Effector CD4-positive, alpha-beta T cell (primary cell): Measurements from ENCODE around the gene DGCR6L.
"Not testable (repeated sequence)": the region's sequence is repeated elsewhere in the genome, so short reads cannot be mapped to it uniquely, and the experiment has no call there.

Experiments used
- DNase-seq: peaks from one replicate; pipeline ENCODE4 v3.0.0-alpha.2; 2020
- total RNA-seq: gene quantifications from one replicate; lab custom pipeline; 2026; lab: John Stamatoyannopoulos, UW

DGCR6L gene
- 23.5 reads per million, percentile 50 among the genes with 10 or more reads in this experiment for total RNA-seq

GRCh38 chr22:20319745-20320658, at the start of gene DGCR6L:
DGCR6L (minus strand) TSS chr22:20320060; CDS start chr22:20319988, 72 bp downstream.
- DNase-seq = peak; percentile 95

DNA sequence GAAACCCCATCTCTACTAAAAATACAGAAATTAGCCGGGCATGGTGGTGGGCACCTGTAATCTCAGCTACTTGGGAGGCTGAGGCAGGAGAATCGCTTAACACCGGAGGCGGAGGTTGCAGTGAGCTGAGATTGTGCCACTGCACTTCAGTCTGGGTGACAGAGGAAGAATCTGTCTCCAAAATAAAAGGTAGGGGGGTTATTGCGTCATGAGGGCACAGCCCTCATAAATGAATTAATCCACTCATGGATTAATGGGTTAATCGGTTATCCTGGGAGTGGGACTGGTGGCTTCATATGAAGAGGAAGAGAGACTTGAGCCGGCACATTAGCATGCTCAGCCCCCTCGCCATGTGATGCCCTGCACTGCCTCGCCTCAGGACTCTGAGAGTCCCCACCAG, 49.0 kb upstream of the DGCR6L start:
- not testable (repeated sequence) for DNase-seq

DNA sequence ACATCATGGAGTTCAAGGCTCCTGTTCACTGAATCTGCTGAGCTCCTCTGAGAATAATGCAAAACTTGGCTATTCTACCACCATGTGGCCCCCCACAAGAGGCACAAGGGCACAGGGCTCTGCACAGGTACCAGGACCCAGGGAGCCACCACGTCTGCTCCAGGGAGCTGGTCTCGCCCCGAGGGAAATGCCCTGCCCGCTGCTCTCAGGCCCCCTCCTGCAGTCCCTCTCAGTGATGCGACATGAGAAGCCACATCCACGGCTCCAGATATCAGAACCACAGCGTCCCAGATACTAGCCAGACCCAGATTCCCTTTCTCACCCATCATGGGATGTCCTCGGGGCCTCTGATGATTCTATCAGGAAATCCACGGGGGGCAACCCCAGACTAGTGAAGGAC, 47.0 kb upstream of the DGCR6L start:
- DNase-seq = not testable (repeated sequence)

GRCh38 chr22:20364335-20365260, 44.7 kb upstream of the DGCR6L start:
- DNase-seq = not testable (repeated sequence)

GRCh38 chr22:20362403-20362802, 42.5 kb upstream of the DGCR6L start:
- not testable (repeated sequence) for DNase-seq

DNA sequence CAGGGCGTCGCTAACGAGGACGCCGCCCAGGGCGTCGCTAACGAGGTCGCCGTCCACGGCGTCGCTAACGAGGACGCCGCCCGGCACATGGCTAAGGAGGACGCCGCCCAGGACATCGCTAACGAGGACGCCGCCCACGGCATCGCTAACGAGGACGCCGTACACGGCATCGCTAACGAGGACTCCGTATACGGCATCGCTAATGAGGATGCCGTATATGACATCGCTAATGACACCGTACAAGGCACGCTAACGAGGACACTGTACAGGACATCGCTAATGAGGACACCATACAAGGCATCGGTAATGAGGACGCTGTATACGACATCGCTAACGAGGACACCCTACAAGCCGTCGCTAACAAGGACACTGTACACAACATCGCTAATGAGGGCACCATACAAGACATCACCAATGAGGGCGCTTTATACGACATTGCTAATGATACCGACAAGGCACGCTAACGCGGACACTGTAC, 41.9 kb upstream of the DGCR6L start:
- DNase-seq = not testable (repeated sequence)

- not testable (repeated sequence) for DNase-seq
These were observed 41.2 kb upstream of the DGCR6L start for GRCh38 chr22:20360866-20361751.

DNA sequence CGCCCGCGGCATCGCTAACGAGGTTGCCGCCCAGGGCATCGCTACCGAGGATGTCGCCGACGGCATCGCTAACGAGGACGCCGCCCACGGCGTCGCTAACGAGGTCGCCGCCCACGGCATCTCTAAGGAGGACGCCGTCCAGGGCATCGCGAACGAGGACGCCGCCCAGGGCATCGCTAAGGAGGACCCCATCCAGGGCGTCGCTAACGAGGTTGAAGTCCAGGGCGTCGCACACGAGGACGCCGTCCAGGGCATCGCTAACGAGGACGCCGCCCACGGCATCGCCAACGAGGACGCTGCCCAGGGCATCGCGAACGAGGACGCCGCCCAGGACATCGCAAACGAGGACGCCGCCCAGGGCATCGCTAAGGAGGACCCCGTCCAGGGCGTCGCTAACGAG, 40.4 kb upstream of the DGCR6L start:
- DNase-seq = not testable (repeated sequence)

GRCh38 chr22:20358503-20359239, 38.8 kb upstream of the DGCR6L start:
- DNase-seq = not testable (repeated sequence)

- DNase-seq = not testable (repeated sequence)
These were observed 38.1 kb upstream of the DGCR6L start for GRCh38 chr22:20357967-20358366.

DNA sequence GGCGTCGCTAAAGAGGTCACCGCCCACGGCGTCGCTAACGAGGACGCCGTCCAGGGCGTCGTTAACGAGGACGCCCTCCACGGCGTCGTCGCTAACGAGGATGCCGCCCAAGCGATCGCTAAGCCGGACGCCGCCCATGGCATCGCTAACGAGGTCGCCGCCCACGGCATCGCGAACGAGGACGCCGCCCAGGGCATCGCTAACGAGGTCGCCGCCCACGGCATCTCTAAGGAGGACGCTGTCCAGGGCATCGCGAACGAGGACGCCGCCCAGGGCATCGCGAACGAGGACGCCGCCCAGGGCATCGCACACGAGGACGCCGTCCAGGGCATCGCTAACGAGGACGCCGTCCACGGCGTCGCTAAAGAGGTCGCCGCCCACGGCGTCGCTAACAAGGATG, 37.0 kb upstream of the DGCR6L start:
- not testable (repeated sequence) for DNase-seq

DNA sequence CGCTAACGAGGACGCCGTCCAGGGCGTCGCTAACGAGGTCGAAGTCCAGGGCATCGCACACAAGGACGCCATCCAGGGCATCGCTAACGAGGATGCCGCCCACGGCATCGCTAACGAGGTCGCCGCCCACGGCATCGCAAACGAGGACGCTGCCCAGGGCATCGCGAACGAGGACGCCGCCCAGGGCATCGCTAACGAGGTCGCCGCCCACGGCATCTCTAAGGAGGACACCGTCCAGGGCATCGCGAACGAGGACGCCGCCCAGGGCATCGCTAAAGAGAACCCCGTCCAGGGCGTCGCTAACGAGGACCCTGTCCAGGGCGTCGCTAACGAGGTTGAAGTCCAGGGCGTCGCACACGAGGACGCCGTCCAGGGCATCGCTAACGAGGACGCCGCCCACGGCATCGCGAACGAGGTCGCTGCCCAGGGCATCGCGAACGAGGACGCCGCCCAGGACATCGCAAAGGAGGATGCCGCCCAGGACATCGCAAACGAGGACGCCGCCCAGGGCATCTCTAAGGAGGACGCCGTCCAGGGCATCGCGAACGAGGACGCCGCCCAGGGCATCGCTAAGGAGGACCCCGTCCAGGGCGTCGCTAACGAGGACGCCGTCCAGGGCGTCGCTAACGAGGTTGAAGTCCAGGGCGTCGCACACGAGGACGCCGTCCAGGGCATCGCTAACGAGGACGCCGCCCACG, 36.2 kb upstream of the DGCR6L start:
- DNase-seq = not testable (repeated sequence)

DNA sequence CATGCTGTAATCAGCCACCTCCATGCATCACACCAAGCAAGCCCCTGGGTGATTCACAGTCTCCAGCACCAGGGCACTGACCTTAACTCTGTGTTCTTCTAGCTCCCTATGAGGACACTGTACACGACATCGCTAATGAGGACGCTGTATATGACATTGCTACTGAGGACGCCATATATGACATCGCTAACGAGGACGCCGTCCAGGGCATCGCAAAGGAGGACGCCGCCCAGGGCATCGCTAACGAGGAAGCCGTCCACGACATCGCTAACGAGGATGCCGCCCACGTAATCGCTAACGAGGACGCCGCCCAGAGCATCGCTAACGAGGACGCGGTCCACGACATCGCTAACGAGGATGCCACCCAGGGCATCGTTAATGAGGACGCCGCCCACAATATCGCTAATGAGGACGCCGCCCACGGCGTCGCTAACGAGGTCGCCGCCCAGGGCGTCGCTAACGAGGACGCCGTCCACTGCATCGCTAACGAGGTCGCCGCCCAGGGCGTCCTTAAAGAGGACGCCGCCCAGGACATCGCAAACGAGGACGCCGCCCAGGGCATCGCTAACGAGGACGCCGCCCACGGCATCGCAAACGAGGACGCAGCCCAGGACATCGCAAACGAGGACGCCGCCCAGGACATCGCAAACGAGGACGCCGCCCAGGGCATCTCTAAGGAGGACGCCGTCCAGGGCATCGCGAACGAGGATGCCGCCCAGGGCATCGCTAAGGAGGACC, 34.5 kb upstream of the DGCR6L start:
- no peak for DNase-seq

DNA sequence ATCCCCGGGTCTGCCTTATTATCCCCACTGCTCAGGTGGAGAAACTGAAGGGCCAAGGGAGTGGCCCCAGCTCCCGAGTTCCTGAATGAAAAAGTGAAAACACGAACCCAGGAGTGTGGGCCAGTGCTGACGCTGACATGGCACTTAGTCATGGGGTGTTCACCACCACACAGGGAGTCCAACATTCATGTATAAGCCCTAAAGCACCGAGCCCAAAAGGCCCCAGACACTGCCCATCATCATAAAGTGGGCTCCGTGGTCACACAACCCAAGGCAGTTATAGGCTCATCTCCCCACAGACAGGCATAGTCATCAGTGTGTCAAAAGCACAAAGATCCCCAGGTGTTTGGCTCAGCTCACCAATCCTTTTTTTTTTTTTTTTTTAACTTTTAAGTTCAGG, 32.7 kb upstream of the DGCR6L start:
- not testable (repeated sequence) for DNase-seq

DNA sequence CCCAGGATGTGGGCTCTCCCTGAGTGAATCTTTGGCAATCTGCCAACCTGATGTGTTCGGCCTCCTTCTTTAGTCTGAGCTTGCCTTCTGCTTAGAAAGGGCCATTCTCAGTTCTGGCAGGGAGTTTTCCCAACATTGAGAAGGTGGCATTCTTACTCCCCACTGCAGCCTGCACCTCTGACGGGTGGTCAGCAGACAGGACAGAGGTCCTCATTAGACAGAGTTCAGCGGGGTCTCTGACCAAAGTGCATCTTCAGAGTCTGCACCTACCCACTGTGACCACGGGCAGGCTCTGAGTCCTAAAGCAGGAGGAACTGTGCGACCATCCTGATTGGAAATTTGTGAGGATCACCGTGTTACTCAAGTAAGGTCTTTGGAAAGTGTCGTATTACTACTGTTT, 26.7 kb upstream of the DGCR6L start:
- not testable (repeated sequence) for DNase-seq

DNA sequence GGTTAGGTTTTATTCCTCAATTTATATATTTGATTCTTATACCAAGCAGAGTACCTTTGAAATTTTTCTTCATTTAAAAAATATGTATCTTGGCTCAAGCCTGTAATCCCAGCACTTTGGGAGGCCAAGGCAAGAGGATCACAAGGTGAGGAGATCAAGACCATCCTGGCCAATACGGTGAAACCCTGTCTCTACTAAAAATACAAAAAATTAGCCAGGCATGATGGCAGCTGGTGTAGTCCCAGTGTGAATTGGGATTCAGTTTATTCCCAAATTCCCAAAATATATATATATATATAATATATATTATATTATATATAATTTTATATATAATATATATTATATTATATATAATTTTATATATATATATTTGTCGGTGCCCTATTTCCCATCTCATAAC, 18.4 kb upstream of the DGCR6L start:
- DNase-seq = not testable (repeated sequence)

- DNase-seq = not testable (repeated sequence)
These were observed 17.9 kb upstream of the DGCR6L start for GRCh38 chr22:20337807-20338206.

DNA sequence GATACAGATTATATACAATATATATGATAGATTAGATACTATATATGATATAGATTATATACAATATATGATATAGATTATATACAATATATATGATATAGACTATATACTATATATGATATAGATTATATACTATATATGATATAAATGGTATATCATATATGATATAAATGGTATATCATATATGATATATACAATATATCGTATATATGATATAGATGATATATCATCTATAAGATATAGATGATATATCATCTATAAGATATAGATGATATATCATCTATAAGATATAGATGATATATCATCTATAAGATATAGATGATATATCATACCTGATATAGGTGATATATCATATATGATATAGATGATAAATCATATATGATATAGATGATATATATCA, 16.7 kb upstream of the DGCR6L start:
- DNase-seq = not testable (repeated sequence)

DNA sequence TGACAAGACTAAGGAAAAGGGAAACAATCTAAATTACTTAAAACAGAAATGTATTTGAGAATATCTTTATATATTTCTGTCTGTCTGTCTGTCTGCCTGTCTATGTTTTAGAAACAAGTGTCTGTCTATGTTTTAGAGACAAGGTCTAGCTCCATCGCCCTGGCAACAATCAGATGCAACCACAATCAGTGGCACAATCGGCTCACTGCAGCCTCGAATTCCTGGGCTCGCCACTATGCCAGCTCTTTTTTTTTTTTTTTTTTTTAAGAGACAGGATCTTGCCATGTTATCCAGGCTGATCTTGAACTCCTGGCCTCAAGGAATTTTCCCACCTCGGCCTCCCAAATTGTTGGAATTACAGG, 8.7 kb upstream of the DGCR6L start:
- DNase-seq = not testable (repeated sequence)

GRCh38 chr22:20325996-20326395, 6.1 kb upstream of the DGCR6L start:
- DNase-seq = not testable (repeated sequence)
